IPS-18a (cell line): Measurements from ENCODE around the gene NCR1.
"Not testable (repeated sequence)": the region's sequence is repeated elsewhere in the genome, so short reads cannot be mapped to it uniquely, and the experiment has no call there.

Experiments
- H3K27ac ChIP-seq: one replicate; pipeline ENCODE4 v1.5.1; 2013; ENCODE audit warnings: low read length
- H3K27me3 ChIP-seq: one replicate; pipeline ENCODE4 v1.6.1; 2013; ENCODE audit warnings: mild to moderate bottlenecking, low read length; ENCODE audit not compliant: control insufficient read depth, insufficient read depth
- H3K36me3 ChIP-seq: one replicate; pipeline ENCODE4 v1.6.1; 2013; ENCODE audit warnings: low read depth, low read length; ENCODE audit not compliant: control insufficient read depth
- H3K4me1 ChIP-seq: one replicate; pipeline ENCODE4 v1.6.1; 2013; ENCODE audit warnings: low read depth, low read length; ENCODE audit not compliant: control insufficient read depth
- H3K4me3 ChIP-seq: one replicate; pipeline ENCODE4 v1.5.1; 2013; ENCODE audit warnings: low read length
- H3K9ac ChIP-seq: one replicate; pipeline ENCODE4 v1.6.1; 2013; ENCODE audit warnings: mild to moderate bottlenecking, low read length, moderate library complexity
- H3K9me3 ChIP-seq: one replicate; pipeline ENCODE4 v1.6.1; 2013; ENCODE audit warnings: low read depth, low read length; ENCODE audit not compliant: control insufficient read depth

Gene NCR1

GRCh38 chr19:54889566-54889965 lies 16.4 kb upstream of the NCR1 start:
- H3K9me3 ChIP-seq = no peaks in the 10 kb centered on the region

GRCh38 chr19:54893406-54893805 lies 12.5 kb upstream of the NCR1 start:
- no peak overlapping the region for H3K27ac ChIP-seq
- H3K27me3 ChIP-seq = no peaks in the 10 kb centered on the region
- no peaks in the 10 kb centered on the region for H3K36me3 ChIP-seq
- H3K9ac ChIP-seq = no peak overlapping the region
- H3K9me3 ChIP-seq = no peaks in the 10 kb centered on the region
- no peak overlapping the region for H3K4me3 ChIP-seq
- peaks cover 3% of the 10 kb centered on the region for H3K4me1 ChIP-seq

More at GRCh38 chr19:54889566-54889965, 16.4 kb upstream of the NCR1 start:
- Histone ChIP-seq H3K9ac (no peak overlapping the region), H3K4me3 (no peak overlapping the region), H3K27ac (no peak overlapping the region), H3K36me3 (no peaks in the 10 kb centered on the region), H3K4me1 (peaks cover 3% of the 10 kb centered on the region), H3K27me3 (no peaks in the 10 kb centered on the region)

DNA sequence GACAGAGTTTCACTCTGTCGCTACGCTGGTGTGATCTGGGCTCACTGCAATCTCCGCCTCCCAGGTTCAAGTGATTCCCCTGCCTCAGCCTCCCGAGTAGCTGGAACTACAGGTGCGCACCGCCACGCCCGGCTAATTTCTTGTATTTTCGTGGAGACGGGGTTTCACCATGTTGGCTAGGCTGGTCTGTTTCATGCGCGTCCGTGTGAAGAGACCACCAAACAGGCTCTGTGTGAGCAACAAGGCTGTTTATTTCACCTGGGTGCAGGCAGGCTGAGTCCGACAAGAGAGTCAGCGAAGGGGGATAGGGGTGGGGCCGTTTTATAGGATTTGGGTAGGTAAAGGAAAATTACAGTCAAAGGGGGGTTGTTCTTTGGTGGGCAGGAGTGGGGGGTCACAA lies 11.8 kb upstream of the NCR1 start:
- not testable (repeated sequence) for H3K9ac ChIP-seq, H3K4me1 ChIP-seq, H3K9me3 ChIP-seq, H3K27me3 ChIP-seq, H3K27ac ChIP-seq, H3K4me3 ChIP-seq, H3K36me3 ChIP-seq

DNA sequence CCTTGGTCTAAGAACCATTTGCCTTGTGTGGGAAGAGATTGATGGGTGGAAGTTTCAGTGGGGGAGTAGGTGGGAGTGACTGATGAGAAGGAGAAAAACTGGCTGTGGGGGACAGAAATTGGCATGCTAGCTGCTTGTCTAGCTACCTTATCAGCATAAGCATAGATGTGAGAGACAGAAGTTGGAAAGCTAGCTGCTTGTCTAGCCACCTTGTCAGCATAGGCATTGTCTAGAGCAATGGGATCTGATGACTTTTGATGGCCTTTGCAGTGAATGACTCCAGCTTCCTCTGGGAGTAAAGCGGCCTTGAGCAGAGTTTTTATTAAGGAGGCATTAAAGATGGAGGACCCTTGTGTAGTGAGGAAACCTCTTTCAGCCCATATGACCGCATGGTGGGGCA lies 9.9 kb upstream of the NCR1 start:
- no peak overlapping the region for H3K27ac ChIP-seq

GRCh38 chr19:54898685-54899084 lies 7.3 kb upstream of the NCR1 start:
- H3K27ac ChIP-seq, H3K27me3 ChIP-seq, H3K36me3 ChIP-seq, H3K9ac ChIP-seq, H3K9me3 ChIP-seq, H3K4me1 ChIP-seq, H3K4me3 ChIP-seq: not testable (repeated sequence)

More for the DNA sequence above, 9.9 kb upstream of the NCR1 start:
- Histone ChIP-seq H3K27me3 (no peaks in the 10 kb centered on the region), H3K4me1 (peaks cover 3% of the 10 kb centered on the region), H3K4me3 (no peak overlapping the region), H3K36me3 (no peaks in the 10 kb centered on the region), H3K9me3 (no peaks in the 10 kb centered on the region), H3K9ac (no peak overlapping the region)

DNA sequence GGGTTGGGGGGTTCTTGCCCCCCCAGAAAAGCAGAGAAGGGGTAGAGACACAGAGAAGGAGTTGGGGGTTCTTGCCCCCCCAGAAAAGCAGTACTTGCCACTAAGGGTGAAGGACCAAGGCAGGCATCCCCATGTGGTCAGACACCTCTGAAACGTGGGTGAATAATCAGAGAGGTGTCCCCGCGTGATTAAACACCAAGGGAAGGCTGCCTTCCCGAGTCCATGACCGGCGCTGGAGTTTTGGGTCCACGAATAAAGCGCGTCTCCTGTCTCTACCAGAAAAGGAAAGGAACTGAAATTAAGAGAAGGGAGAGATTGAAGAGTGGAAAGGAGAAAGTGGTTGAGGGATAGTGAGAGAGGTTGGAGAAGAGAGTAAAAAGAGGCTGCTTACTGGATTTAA lies 6.3 kb upstream of the NCR1 start:
- H3K36me3 ChIP-seq, H3K4me3 ChIP-seq, H3K27me3 ChIP-seq, H3K9me3 ChIP-seq, H3K27ac ChIP-seq, H3K4me1 ChIP-seq, H3K9ac ChIP-seq: not testable (repeated sequence)

GRCh38 chr19:54901153-54901552 lies 4.8 kb upstream of the NCR1 start:
- not testable (repeated sequence) for H3K9me3 ChIP-seq, H3K9ac ChIP-seq, H3K27me3 ChIP-seq, H3K4me1 ChIP-seq, H3K27ac ChIP-seq, H3K36me3 ChIP-seq, H3K4me3 ChIP-seq

GRCh38 chr19:54902061-54902460 lies 3.9 kb upstream of the NCR1 start:
- Histone ChIP-seq H3K4me3 (no peak overlapping the region), H3K9ac (no peak overlapping the region), H3K9me3 (no peaks in the 10 kb centered on the region), H3K4me1 (peaks cover 13% of the 10 kb centered on the region), H3K36me3 (no peaks in the 10 kb centered on the region), H3K27ac (no peak overlapping the region), H3K27me3 (no peaks in the 10 kb centered on the region)

DNA sequence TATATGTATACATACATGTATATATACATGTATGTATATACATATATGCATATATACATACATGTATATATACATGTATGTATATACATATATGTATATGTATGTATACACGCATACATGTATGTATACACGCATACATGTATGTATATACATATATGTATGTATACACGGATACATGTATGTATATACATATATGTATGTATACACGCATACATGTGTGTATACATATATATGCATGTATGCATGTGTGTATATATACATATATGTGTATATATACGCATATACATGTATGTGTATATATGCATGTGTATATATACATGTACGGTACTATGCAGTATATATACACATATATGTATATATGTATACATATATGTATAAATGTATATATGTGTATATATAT lies 2.6 kb upstream of the NCR1 start:
- Histone ChIP-seq H3K27me3 (no peaks in the 10 kb centered on the region), H3K36me3 (no peaks in the 10 kb centered on the region), H3K4me1 (peaks cover 13% of the 10 kb centered on the region)

DNA sequence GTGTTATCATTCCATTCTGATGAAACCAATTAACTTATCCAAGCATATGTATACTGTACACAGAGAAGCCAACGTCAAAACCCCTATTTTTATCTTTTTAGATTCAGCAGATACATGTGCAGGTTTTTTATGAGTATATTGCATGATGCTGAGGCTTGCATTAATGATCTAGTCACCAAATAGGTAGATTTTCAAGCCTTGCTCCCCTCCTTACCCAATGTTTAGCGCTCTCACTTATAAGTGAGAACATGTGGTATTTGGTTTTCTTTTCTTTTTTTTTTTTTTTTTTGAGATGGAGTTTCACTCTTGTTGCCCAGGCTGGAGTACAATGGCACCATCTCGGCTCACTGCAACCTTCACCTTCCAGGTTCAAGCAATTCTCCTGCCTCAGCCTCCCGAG lies 1.7 kb upstream of the NCR1 start:
- H3K4me3 ChIP-seq, H3K27ac ChIP-seq, H3K27me3 ChIP-seq, H3K36me3 ChIP-seq, H3K9ac ChIP-seq, H3K9me3 ChIP-seq: not testable (repeated sequence)
- H3K4me1 ChIP-seq = peaks cover 13% of the 10 kb centered on the region

More for the DNA sequence above, 2.6 kb upstream of the NCR1 start:
- H3K27ac ChIP-seq = no peak overlapping the region
- no peak overlapping the region for H3K4me3 ChIP-seq
- H3K9me3 ChIP-seq = no peaks in the 10 kb centered on the region
- no peak overlapping the region for H3K9ac ChIP-seq

- no peaks in the 10 kb centered on the region for H3K9me3 ChIP-seq
- H3K4me1 ChIP-seq = peaks cover 13% of the 10 kb centered on the region
- H3K27me3 ChIP-seq = no peaks in the 10 kb centered on the region
- no peaks in the 10 kb centered on the region for H3K36me3 ChIP-seq
- H3K27ac ChIP-seq = no peak overlapping the region
- H3K9ac ChIP-seq = no peak overlapping the region
- H3K4me3 ChIP-seq = no peak overlapping the region
Measured at GRCh38 chr19:54905421-54905802, 536 bp upstream of the NCR1 start.

GRCh38 chr19:54906819-54907218 lies 871 bp downstream of the NCR1 start:
- Histone ChIP-seq H3K9ac (no peak overlapping the region), H3K9me3 (no peaks in the 10 kb centered on the region), H3K4me1 (peaks cover 13% of the 10 kb centered on the region), H3K27ac (no peak overlapping the region), H3K4me3 (no peak overlapping the region), H3K27me3 (no peaks in the 10 kb centered on the region), H3K36me3 (no peaks in the 10 kb centered on the region)

- not testable (repeated sequence) for H3K27me3 ChIP-seq, H3K9ac ChIP-seq, H3K27ac ChIP-seq, H3K36me3 ChIP-seq, H3K4me3 ChIP-seq, H3K9me3 ChIP-seq
- peaks cover 13% of the 10 kb centered on the region for H3K4me1 ChIP-seq
Measured at GRCh38 chr19:54907899-54908298, 2.0 kb downstream of the NCR1 start.
